ENCODE results near the gene TRMT61A.

TRMT61A gene

GRCh38 chr14:103569408-103569807 lies 40.4 kb downstream of the TRMT61A start:
- DNase-seq: no peak

DNA sequence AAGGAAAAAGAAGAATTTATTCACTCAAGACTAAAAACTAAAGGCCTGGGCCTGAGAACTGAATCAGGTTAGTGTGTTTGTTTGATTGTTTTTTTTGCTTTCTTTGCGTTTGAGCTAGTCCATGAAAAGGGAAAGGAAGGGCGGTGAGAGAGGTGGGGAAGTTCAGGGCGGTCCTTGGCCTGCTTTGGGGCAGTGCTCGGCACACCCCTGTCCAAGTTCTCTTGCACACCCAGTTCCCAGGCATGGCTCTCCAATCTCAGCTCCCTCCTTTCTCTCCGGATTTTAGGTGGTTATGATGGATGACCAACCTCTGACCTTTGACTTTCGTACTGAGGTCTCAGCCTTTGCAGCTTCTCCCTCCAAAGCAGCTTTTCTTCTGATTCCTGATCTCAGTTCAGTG lies 45.1 kb downstream of the TRMT61A start:
- no peak for DNase-seq

- no peak for DNase-seq
Measured at GRCh38 chr14:103574707-103575285, 45.8 kb downstream of the TRMT61A start.

GRCh38 chr14:103576371-103577024 lies 47.5 kb downstream of the TRMT61A start:
- DNase-seq: peak; percentile 67

DNA sequence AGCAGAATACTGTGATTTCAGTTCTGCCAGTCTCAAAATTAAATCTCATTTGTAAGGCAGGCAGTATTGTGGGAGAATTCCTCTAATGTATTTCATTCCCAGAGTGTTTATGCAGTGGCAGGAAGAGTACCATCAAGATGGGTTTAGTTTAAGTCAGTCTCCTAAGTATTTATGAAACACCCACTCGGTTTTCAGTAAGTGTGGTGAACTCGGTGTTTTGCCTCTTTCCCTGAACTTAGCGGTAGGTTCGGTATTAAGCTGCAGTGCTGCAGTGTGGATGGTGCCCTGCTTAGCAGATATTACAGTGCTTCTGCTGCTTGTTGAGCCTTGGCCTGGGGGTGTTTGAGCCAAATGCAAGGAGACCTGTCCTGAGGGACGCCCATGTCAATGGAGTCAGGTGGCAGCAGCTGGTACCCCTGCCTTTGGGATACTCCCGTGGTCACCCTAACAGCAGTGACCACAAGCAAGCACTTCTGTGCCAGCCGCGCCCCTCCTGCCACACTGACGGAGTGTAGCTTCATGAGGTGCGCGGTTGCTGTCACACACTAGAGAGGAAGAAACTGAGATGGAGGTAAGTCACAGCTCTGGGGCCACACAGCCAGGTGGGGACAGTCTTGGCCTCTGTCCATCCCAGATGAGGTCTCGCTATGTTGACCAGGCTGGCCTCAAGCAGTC lies 49.5 kb downstream of the TRMT61A start:
- DNase-seq: no peak

- no peak for DNase-seq
Measured at GRCh38 chr14:103581206-103581605, 52.2 kb downstream of the TRMT61A start.

DNA sequence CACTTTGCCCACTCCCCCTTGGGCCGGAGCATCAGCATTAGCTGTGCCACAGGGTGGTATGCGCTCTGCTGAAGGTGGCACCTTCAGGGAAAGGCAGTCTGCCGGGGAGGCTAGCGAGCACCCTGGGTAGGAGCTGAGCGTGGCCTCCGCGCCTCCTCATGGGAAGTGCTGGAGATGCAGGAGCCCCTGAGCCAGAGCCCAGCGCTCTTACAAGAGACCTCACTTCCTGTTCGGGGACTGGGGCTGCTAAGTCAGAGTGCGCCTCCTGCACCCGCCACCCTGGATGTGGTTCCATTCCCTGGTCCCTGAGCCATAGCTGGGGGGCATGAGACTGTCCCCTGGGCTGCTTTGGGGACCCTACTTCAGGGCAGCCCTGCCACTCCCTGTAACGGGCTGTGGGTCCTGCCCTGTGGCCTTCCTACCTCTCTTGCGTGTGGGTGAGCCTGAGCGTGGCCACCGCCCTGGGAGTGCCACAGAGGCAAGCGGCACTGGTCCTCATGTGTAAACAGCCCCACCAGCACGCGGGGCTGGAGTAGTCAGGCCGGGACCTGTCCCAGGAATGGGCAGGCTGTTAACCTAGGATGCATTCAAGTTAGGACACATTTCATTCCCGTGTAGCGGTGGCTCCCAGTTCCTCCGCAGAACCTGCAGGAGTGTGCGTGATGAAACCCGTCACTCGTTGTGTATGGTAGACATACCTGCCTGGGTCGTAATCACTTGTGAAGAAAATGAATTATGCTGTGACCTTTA lies 53.1 kb downstream of the TRMT61A start:
- DNase-seq: no peak

- no peak for DNase-seq
Measured at GRCh38 chr14:103584326-103584915, 55.4 kb downstream of the TRMT61A start.

Measured in NCI-H2171 (cell line).